ENCODE measurements around the gene IMMT. TPM values are rescaled to one million over a fixed set of nuclear protein-coding genes. Genes with fewer than 3 reads are reported as not detected.

The IMMT gene
- total RNA-seq, 5 donors from 2014 or later (not counting 1 experiment from before 2014, with no cell fraction given) = 71.0 to 93.5 (median 75.2) TPM

- Mint-ChIP-seq H3K4me1 (peaks cover 9 to 19% (median 17%) of the 10 kb centered on the region in 3 donors), H3K27me3 (no peaks in the 10 kb centered on the region), H3K9me3 (no peaks in the 10 kb centered on the region), H3K36me3 (peaks cover 72% of the 10 kb centered on the region), H3K4me3 (no peak overlapping the region), H3K27ac (peak overlapping the region; percentile 73 to 76)
- WGBS (ENCODE audit: insufficient coverage) = 94% methylated on average over 3 of the region's 7 CpGs
- H3K4me1 ChIP-seq (ENCODE audit: control insufficient read depth in 1 of 2, extremely low read depth in 1 of 2, insufficient read depth in 2 of 2, low read length in 2 of 2) = peaks cover 2 to 4% of the 10 kb centered on the region in 2 experiments
- peaks cover 17 to 77% of the 10 kb centered on the region in 2 donors for H3K36me3 ChIP-seq (ENCODE audit: control insufficient read depth in 2 of 2, extremely low read depth in 1 of 2, insufficient read depth in 1 of 2, low read length in 1 of 2)
- no peak overlapping the region for H3K4me3 ChIP-seq (ENCODE audit: control insufficient read depth in 1 of 2, extremely low read depth in 1 of 2, low read length in 1 of 2)
- ChIA-PET CTCF (interaction anchor here in 1 of 2 donors (0.6 kb wide), 1 partner anchor 9 kb away, joined by 3 read pairs; no protein-coding TSS in a partner anchor), POLR2A (no interaction called here)
- H3K9me3 ChIP-seq = no peaks in the 10 kb centered on the region
- no peak for DNase-seq
- ATAC-seq (replicated peaks in 1 of 4) = no peak
- no peak overlapping the region for H3K27ac ChIP-seq (ENCODE audit: low read length)
- no peaks in the 10 kb centered on the region for H3K27me3 ChIP-seq (replicated peaks in 1 of 2; ENCODE audit: control insufficient read depth in 2 of 2, extremely low read depth in 1 of 2, insufficient read depth in 2 of 2, low read length in 1 of 2)
These were observed 56.3 kb downstream of the IMMT start for GRCh38 chr2:86138736-86139625.

DNA sequence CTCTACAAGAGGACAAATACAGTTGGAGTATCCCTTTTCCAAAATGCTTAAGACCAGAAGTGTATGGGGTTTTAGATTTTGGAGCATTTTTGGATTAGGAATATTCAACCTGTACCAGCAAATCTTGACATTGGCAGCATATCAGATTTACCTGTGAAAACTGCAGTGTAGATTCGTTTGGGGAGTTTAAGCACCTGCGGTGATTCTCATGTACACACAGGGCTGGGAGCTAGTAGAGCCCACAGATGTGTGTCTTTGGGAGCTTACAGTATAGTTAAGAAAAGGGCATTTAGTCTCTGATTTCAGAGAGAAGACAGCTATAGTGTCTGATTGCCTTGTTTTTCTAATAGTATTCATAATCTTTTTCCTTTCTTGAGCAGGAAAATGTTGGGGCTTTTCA is 59.1 kb downstream of the IMMT start:
- Mint-ChIP-seq H3K4me1 (peaks cover 9 to 19% (median 17%) of the 10 kb centered on the region in 3 donors), H3K9me3 (no peaks in the 10 kb centered on the region), H3K27me3 (no peaks in the 10 kb centered on the region), H3K36me3 (peaks cover 80% of the 10 kb centered on the region), H3K27ac (no peak overlapping the region), H3K4me3 (no peak overlapping the region)
- WGBS (ENCODE audit: insufficient coverage) = 70% methylated on average over 2 of the region's 2 CpGs
- H3K36me3 ChIP-seq (ENCODE audit: control insufficient read depth in 2 of 2, extremely low read depth in 1 of 2, insufficient read depth in 1 of 2, low read length in 1 of 2) = peaks cover 25 to 88% of the 10 kb centered on the region in 2 donors
- peaks cover 2 to 4% of the 10 kb centered on the region in 2 experiments for H3K4me1 ChIP-seq (ENCODE audit: control insufficient read depth in 1 of 2, extremely low read depth in 1 of 2, insufficient read depth in 2 of 2, low read length in 2 of 2)
- no peaks in the 10 kb centered on the region for H3K27me3 ChIP-seq (replicated peaks in 1 of 2; ENCODE audit: control insufficient read depth in 2 of 2, extremely low read depth in 1 of 2, insufficient read depth in 2 of 2, low read length in 1 of 2)
- POLR2A ChIA-PET = interaction anchor here in 1 of 2 donors (0.5 kb wide), 1 partner anchor 24 kb away, joined by 8 read pairs; no protein-coding TSS in a partner anchor
- no peak overlapping the region for H3K4me3 ChIP-seq (ENCODE audit: control insufficient read depth in 1 of 2, extremely low read depth in 1 of 2, low read length in 1 of 2)
- CTCF ChIA-PET = no interaction called here
- no peak for ATAC-seq (replicated peaks in 1 of 4)
- H3K9me3 ChIP-seq = no peaks in the 10 kb centered on the region
- H3K27ac ChIP-seq (ENCODE audit: low read length) = no peak overlapping the region
- DNase-seq = no peak

DNA sequence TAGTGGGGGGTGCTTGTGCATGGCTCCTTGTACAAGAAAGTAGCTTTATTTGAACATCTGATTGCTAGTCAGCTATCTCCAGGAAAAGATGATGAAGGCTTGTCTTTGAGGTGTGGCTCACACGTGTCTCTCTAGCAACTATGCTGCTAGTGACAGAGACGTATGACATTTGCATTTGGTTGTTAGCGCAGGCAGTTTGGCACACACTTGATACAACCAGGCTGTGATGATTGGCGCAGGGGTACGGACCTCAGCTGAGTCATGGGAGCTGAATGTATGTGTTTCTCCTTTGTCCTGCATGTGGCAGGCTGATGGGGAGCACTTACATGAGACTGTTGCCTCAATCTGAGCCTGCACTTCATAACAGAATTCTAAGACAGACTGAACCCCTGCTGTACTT is 59.6 kb downstream of the IMMT start:
- H3K36me3 Mint-ChIP-seq = peaks cover 81% of the 10 kb centered on the region
- DNase-seq = no peak
- H3K27ac Mint-ChIP-seq = no peak overlapping the region
- H3K4me3 ChIP-seq (ENCODE audit: control insufficient read depth in 1 of 2, extremely low read depth in 1 of 2, low read length in 1 of 2) = no peak overlapping the region
- H3K4me1 Mint-ChIP-seq = peaks cover 9 to 19% (median 17%) of the 10 kb centered on the region in 3 donors
- H3K27me3 ChIP-seq (replicated peaks in 1 of 2; ENCODE audit: control insufficient read depth in 2 of 2, extremely low read depth in 1 of 2, insufficient read depth in 2 of 2, low read length in 1 of 2) = no peaks in the 10 kb centered on the region
- no peak overlapping the region for H3K4me3 Mint-ChIP-seq
- ChIA-PET POLR2A (no interaction called here), CTCF (no interaction called here)
- WGBS (ENCODE audit: insufficient coverage) = 98% methylated on average over 5 of the region's 5 CpGs
- ATAC-seq (replicated peaks in 1 of 4) = no peak
- no peaks in the 10 kb centered on the region for H3K9me3 ChIP-seq
- peaks cover 28 to 91% of the 10 kb centered on the region in 2 donors for H3K36me3 ChIP-seq (ENCODE audit: control insufficient read depth in 2 of 2, extremely low read depth in 1 of 2, insufficient read depth in 1 of 2, low read length in 1 of 2)
- no peaks in the 10 kb centered on the region for H3K27me3 Mint-ChIP-seq
- no peaks in the 10 kb centered on the region for H3K9me3 Mint-ChIP-seq
- no peak overlapping the region for H3K27ac ChIP-seq (ENCODE audit: low read length)
- H3K4me1 ChIP-seq (ENCODE audit: control insufficient read depth in 1 of 2, extremely low read depth in 1 of 2, insufficient read depth in 2 of 2, low read length in 2 of 2) = peaks cover 2 to 4% of the 10 kb centered on the region in 2 experiments

- Histone ChIP-seq H3K27me3 (replicated peaks in 1 of 2; ENCODE audit: control insufficient read depth in 2 of 2, extremely low read depth in 1 of 2, insufficient read depth in 2 of 2, low read length in 1 of 2) (no peaks in the 10 kb centered on the region), H3K4me1 (ENCODE audit: control insufficient read depth in 1 of 2, extremely low read depth in 1 of 2, insufficient read depth in 2 of 2, low read length in 2 of 2) (peaks cover under 1 to 4% of the 10 kb centered on the region in 2 experiments), H3K4me3 (ENCODE audit: control insufficient read depth in 1 of 2, extremely low read depth in 1 of 2, low read length in 1 of 2) (no peak overlapping the region), H3K27ac (ENCODE audit: low read length) (no peak overlapping the region), H3K36me3 (ENCODE audit: control insufficient read depth in 2 of 2, extremely low read depth in 1 of 2, insufficient read depth in 1 of 2, low read length in 1 of 2) (peaks cover 36 to 95% of the 10 kb centered on the region in 2 donors), H3K9me3 (no peaks in the 10 kb centered on the region)
- Mint-ChIP-seq H3K9me3 (no peaks in the 10 kb centered on the region), H3K27ac (no peak overlapping the region), H3K36me3 (peaks cover 86% of the 10 kb centered on the region), H3K27me3 (no peaks in the 10 kb centered on the region), H3K4me1 (peaks cover 8 to 10% (median 10%) of the 10 kb centered on the region in 3 donors), H3K4me3 (no peak overlapping the region)
- ChIA-PET CTCF (interaction anchor here in 1 of 2 donors (0.6 kb wide), 1 partner anchor 50 kb away, joined by 4 read pairs; no protein-coding TSS in a partner anchor), POLR2A (no interaction called here)
- ATAC-seq (replicated peaks in 1 of 4) (no peak), DNase-seq (no peak)
- WGBS (ENCODE audit: insufficient coverage) = 40% methylated on average over 1 of the region's 4 CpGs
These were observed 60.6 kb downstream of the IMMT start for GRCh38 chr2:86134709-86135108.

GRCh38 chr2:86124683-86125082 is 70.6 kb downstream of the IMMT start:
- Histone ChIP-seq H3K36me3 (ENCODE audit: control insufficient read depth in 2 of 2, extremely low read depth in 1 of 2, insufficient read depth in 1 of 2, low read length in 1 of 2) (peaks cover 10 to 96% of the 10 kb centered on the region in 2 donors), H3K27ac (ENCODE audit: low read length) (no peak overlapping the region), H3K4me1 (ENCODE audit: control insufficient read depth in 1 of 2, extremely low read depth in 1 of 2, insufficient read depth in 2 of 2, low read length in 2 of 2) (no peaks in the 10 kb centered on the region), H3K27me3 (replicated peaks in 1 of 2; ENCODE audit: control insufficient read depth in 2 of 2, extremely low read depth in 1 of 2, insufficient read depth in 2 of 2, low read length in 1 of 2) (no peaks in the 10 kb centered on the region), H3K4me3 (ENCODE audit: control insufficient read depth in 1 of 2, extremely low read depth in 1 of 2, low read length in 1 of 2) (no peak overlapping the region), H3K9me3 (no peaks in the 10 kb centered on the region)
- ChIA-PET CTCF (no interaction called here), POLR2A (no interaction called here)
- Mint-ChIP-seq H3K27me3 (no peaks in the 10 kb centered on the region), H3K9me3 (no peaks in the 10 kb centered on the region), H3K27ac (no peak overlapping the region), H3K4me1 (no peaks in the 10 kb centered on the region), H3K4me3 (no peak overlapping the region), H3K36me3 (peaks cover 64% of the 10 kb centered on the region)
- no peak for ATAC-seq (replicated peaks in 1 of 4)
- WGBS (ENCODE audit: insufficient coverage) = no CpG with 5 or more reads among the region's 5 CpGs
- DNase-seq = no peak

DNA sequence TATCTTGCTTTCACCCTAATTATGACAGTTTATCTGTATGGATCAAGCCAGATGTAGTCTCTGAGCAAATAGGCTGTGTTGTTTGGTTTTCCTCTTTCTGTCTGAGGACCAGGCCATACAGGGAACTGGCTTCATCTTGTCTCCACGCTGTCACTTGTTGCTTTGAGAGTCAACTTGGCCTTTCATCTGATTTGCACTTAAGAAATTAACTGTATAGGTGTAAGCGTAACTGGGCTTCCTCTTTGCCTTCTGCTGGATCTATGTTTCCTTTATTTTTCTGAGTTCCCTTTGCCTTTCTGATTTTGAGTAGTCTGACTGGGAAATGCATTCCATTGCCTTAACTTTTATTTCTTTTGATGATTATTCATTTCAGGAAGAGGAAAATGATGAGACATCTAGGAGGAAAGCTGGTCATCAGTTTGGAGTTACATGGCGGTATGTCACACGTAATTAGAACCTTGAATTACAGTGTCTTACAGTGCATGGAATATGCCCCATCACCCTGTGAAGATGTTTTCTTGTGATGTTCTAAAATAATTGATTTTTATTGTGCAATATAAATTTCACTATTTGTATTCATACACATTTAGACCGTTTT is 71.8 kb downstream of the IMMT start:
- ChIA-PET POLR2A (no interaction called here), CTCF (no interaction called here)
- peaks cover 65% of the 10 kb centered on the region for H3K36me3 Mint-ChIP-seq

More for the DNA sequence above, 71.8 kb downstream of the IMMT start:
- Mint-ChIP-seq H3K4me1 (no peaks in the 10 kb centered on the region), H3K9me3 (no peaks in the 10 kb centered on the region), H3K27me3 (no peaks in the 10 kb centered on the region), H3K27ac (no peak overlapping the region), H3K4me3 (no peak overlapping the region)
- no peaks in the 10 kb centered on the region for H3K27me3 ChIP-seq (replicated peaks in 1 of 2; ENCODE audit: control insufficient read depth in 2 of 2, extremely low read depth in 1 of 2, insufficient read depth in 2 of 2, low read length in 1 of 2)
- H3K4me1 ChIP-seq (ENCODE audit: control insufficient read depth in 1 of 2, extremely low read depth in 1 of 2, insufficient read depth in 2 of 2, low read length in 2 of 2) = no peaks in the 10 kb centered on the region
- DNase-seq = no peak
- peaks cover 10 to 96% of the 10 kb centered on the region in 2 donors for H3K36me3 ChIP-seq (ENCODE audit: control insufficient read depth in 2 of 2, extremely low read depth in 1 of 2, insufficient read depth in 1 of 2, low read length in 1 of 2)
- H3K4me3 ChIP-seq (ENCODE audit: control insufficient read depth in 1 of 2, extremely low read depth in 1 of 2, low read length in 1 of 2) = no peak overlapping the region
- no peak overlapping the region for H3K27ac ChIP-seq (ENCODE audit: low read length)
- no peak for ATAC-seq (replicated peaks in 1 of 4)
- no peaks in the 10 kb centered on the region for H3K9me3 ChIP-seq
- 100% methylated on average over 1 of the region's 5 CpGs for WGBS (ENCODE audit: insufficient coverage)

Data from T-cell (primary cell).